ENCODE results near the gene SLC9A3.

- no peak for TF ChIP-seq CTCF (IDR thresholded peaks at IDR 0.05)
- no peak for TF ChIP-seq POLR2A (IDR thresholded peaks at IDR 0.05)
These were observed 45.7 kb upstream of the SLC9A3 start for GRCh38 chr5:569868-570361.
